NCI-H1694 treated with DMSO at 0.1 percent for 48 hours (cell line): ENCODE measurements around the gene ASB8.

Experiments
- DNase-seq: peaks from one replicate; lab custom pipeline; 2025; lab: John Stamatoyannopoulos, UW

ASB8 gene

GRCh38 chr12:48157018-48157888 is at the start of gene ASB8:
TSS of gene ASB8 (minus strand) at chr12:48157515. CDS start at chr12:48153496, 4,019 bp downstream.
- peak; percentile 94 for DNase-seq

- DNase-seq, result no peak
These were observed 45.9 kb upstream of the ASB8 start, which contains the start of gene OR10AD1 for GRCh38 chr12:48203192-48203591. TSS of gene OR10AD1 (minus strand) at chr12:48203292. CDS start at chr12:48203292, 0 bp downstream.

- no peak for DNase-seq
These were observed 45.5 kb upstream of the ASB8 start for GRCh38 chr12:48202766-48203165.

- DNase-seq, result no peak
These were observed 44.2 kb upstream of the ASB8 start for GRCh38 chr12:48201516-48201915.

- DNase-seq, result no peak
These were observed 43.8 kb upstream of the ASB8 start for GRCh38 chr12:48201091-48201490.

- DNase-seq, result no peak
These were observed 42.5 kb upstream of the ASB8 start for GRCh38 chr12:48199774-48200221.

GRCh38 chr12:48198985-48199384 is 41.7 kb upstream of the ASB8 start:
- no peak for DNase-seq

GRCh38 chr12:48198672-48198971 is 41.3 kb upstream of the ASB8 start:
- DNase-seq, result no peak

GRCh38 chr12:48197971-48198671 is 40.8 kb upstream of the ASB8 start:
- no peak for DNase-seq

GRCh38 chr12:48197549-48197970 is 40.2 kb upstream of the ASB8 start:
- no peak for DNase-seq

GRCh38 chr12:48194799-48195201 is 37.5 kb upstream of the ASB8 start:
- no peak for DNase-seq

- DNase-seq, result no peak
These were observed 36.3 kb upstream of the ASB8 start for GRCh38 chr12:48193623-48194022.

GRCh38 chr12:48192861-48193260 is 35.5 kb upstream of the ASB8 start:
- DNase-seq, result no peak

- no peak for DNase-seq
These were observed 33.8 kb upstream of the ASB8 start for GRCh38 chr12:48191096-48191495.

GRCh38 chr12:48189331-48190125 is 32.2 kb upstream of the ASB8 start:
- DNase-seq, result peak; percentile 28

GRCh38 chr12:48187916-48188695 is 30.8 kb upstream of the ASB8 start:
- no peak for DNase-seq

GRCh38 chr12:48185181-48185919 is 28.0 kb upstream of the ASB8 start:
- DNase-seq, result no peak

- DNase-seq, result no peak
These were observed 27.2 kb upstream of the ASB8 start for GRCh38 chr12:48184549-48184922.

GRCh38 chr12:48183876-48184548 is 26.7 kb upstream of the ASB8 start:
- DNase-seq, result no peak
